Epithelial cell of esophagus (primary cell): ENCODE measurements around the gene GNAS-AS1.

Experiments used
- DNase-seq: peaks from one replicate; pipeline ENCODE4 v3.0.0; 2010; ENCODE audit warnings: low read depth
- H3K4me3 ChIP-seq: 2 replicates; pipeline ENCODE4 v1.5.1; 2011; ENCODE audit warnings: mild to moderate bottlenecking, low read length, control low read depth
- TF ChIP-seq, protein P1 (sequence below): IDR thresholded peaks from 2 replicates; pipeline ENCODE4 v1.5.1; 2011; ENCODE audit warnings: low read depth, mild to moderate bottlenecking, low read length, control low read depth, inconsistent platforms; ENCODE audit not compliant: insufficient read depth; ENCODE audit errors: missing control alignments

The GNAS-AS1 gene

GRCh38 chr20:58819921-58820320 is 30.8 kb downstream of the GNAS-AS1 start:
- H3K4me3 ChIP-seq = no peak overlapping the region
- no peak for DNase-seq
- TF ChIP-seq, protein P1, sequence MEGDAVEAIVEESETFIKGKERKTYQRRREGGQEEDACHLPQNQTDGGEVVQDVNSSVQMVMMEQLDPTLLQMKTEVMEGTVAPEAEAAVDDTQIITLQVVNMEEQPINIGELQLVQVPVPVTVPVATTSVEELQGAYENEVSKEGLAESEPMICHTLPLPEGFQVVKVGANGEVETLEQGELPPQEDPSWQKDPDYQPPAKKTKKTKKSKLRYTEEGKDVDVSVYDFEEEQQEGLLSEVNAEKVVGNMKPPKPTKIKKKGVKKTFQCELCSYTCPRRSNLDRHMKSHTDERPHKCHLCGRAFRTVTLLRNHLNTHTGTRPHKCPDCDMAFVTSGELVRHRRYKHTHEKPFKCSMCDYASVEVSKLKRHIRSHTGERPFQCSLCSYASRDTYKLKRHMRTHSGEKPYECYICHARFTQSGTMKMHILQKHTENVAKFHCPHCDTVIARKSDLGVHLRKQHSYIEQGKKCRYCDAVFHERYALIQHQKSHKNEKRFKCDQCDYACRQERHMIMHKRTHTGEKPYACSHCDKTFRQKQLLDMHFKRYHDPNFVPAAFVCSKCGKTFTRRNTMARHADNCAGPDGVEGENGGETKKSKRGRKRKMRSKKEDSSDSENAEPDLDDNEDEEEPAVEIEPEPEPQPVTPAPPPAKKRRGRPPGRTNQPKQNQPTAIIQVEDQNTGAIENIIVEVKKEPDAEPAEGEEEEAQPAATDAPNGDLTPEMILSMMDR = no peak

DNA sequence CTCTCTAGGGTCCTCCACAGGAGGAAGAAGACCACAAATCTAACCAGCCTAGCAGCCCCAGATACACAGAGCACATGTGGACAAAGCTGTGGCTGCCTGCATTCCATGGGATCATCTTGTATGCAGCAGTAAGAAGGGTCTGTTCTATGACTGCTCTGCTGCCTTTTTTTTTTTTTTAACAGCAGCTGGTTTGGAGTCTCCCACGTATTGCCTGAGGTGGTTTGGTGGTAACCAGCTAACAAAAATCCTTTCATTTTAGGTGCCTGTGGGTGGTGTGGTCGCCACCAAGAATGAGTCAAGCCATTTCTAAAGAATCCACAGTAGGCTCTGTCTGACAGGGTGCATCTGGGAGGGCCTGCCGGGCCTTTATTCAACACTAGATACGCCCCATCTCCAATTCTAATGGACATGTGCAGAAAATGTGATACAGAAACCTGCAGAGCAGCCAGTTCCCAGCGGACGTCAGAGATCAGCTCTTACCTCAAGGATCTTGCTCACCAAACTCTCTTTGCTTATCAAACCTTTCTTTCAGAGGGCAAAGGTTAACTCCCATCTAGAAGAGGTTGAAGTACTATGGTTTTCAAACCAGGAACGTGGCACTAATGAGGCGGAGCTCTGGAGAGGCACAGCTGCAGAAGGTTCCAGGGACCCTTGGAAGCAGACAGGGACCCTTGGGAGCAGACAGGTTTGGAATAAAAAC is 32.0 kb downstream of the GNAS-AS1 start:
- H3K4me3 ChIP-seq = no peak overlapping the region
- TF ChIP-seq, protein P1 = no peak
- DNase-seq = peak; percentile 62

- no peak for DNase-seq
- TF ChIP-seq, protein P1 = no peak
- no peak overlapping the region for H3K4me3 ChIP-seq
These were observed 33.0 kb downstream of the GNAS-AS1 start for GRCh38 chr20:58817748-58818147.

- no peak overlapping the region for H3K4me3 ChIP-seq
- DNase-seq = no peak
- TF ChIP-seq, protein P1 = no peak
These were observed 33.6 kb downstream of the GNAS-AS1 start for GRCh38 chr20:58816957-58817651.

GRCh38 chr20:58816051-58816450 is 34.7 kb downstream of the GNAS-AS1 start:
- TF ChIP-seq, protein P1 = no peak
- no peak overlapping the region for H3K4me3 ChIP-seq
- DNase-seq = no peak

GRCh38 chr20:58815448-58815847 is 35.3 kb downstream of the GNAS-AS1 start:
- DNase-seq = no peak
- TF ChIP-seq, protein P1 = no peak
- no peak overlapping the region for H3K4me3 ChIP-seq
